ENCODE data around the gene SEMA3D. TPM values are rescaled to one million over a fixed set of nuclear protein-coding genes. Genes with fewer than 3 reads are reported as not detected.

SEMA3D gene
- total and polyA plus RNA-seq, 7 donors = 0.23 to 5.5 (median 2.5) TPM

DNA sequence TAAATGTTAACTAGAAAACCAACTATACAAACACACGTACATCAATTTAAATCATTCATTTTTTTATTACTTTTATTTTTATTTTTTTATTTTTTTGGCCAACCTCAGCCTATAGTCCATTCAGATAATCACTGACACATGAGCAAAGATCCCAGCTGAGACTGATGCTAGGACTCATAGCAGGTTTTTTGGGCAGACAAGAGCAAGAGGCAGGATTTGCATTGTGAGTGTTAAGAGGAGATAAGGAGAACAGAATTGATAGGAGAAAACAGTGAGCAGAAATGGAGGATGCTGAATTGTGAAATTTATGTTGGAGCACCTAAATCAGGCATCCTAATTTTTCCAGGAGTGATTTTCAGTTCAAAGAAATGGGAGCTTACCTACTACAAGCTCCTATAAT, 240.3 kb downstream of the SEMA3D start:
- DNase-seq = no peak
- Histone ChIP-seq H3K27me3 (no peaks in the 10 kb centered on the region), H3K4me1 (no peaks in the 10 kb centered on the region), H3K27ac (no peak overlapping the region), H3K36me3 (no peaks in the 10 kb centered on the region), H3K9me3 (no peaks in the 10 kb centered on the region), H3K4me3 (no peak overlapping the region)
- 43 to 67% methylated on average over 1 of the region's 1 CpG for WGBS, 2 donors
- intact Hi-C loops (cut with DNase I) = no loop called here
- TF ChIP-seq, protein P1, sequence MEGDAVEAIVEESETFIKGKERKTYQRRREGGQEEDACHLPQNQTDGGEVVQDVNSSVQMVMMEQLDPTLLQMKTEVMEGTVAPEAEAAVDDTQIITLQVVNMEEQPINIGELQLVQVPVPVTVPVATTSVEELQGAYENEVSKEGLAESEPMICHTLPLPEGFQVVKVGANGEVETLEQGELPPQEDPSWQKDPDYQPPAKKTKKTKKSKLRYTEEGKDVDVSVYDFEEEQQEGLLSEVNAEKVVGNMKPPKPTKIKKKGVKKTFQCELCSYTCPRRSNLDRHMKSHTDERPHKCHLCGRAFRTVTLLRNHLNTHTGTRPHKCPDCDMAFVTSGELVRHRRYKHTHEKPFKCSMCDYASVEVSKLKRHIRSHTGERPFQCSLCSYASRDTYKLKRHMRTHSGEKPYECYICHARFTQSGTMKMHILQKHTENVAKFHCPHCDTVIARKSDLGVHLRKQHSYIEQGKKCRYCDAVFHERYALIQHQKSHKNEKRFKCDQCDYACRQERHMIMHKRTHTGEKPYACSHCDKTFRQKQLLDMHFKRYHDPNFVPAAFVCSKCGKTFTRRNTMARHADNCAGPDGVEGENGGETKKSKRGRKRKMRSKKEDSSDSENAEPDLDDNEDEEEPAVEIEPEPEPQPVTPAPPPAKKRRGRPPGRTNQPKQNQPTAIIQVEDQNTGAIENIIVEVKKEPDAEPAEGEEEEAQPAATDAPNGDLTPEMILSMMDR (IDR thresholded peaks at IDR 0.05) = no peak

Measured in sigmoid colon (tissue), 7 donors.